ENCODE measurements around the gene CTNNAL1. TPM values are rescaled to one million over a fixed set of nuclear protein-coding genes. Genes with fewer than 3 reads are reported as not detected.
A peak's percentile ranks its signal among the peaks of the same experiment; 100 is the strongest.

The CTNNAL1 gene
- total and polyA plus RNA-seq, 4 donors: 20.6 to 53.9 (median 37.0) TPM

DNA sequence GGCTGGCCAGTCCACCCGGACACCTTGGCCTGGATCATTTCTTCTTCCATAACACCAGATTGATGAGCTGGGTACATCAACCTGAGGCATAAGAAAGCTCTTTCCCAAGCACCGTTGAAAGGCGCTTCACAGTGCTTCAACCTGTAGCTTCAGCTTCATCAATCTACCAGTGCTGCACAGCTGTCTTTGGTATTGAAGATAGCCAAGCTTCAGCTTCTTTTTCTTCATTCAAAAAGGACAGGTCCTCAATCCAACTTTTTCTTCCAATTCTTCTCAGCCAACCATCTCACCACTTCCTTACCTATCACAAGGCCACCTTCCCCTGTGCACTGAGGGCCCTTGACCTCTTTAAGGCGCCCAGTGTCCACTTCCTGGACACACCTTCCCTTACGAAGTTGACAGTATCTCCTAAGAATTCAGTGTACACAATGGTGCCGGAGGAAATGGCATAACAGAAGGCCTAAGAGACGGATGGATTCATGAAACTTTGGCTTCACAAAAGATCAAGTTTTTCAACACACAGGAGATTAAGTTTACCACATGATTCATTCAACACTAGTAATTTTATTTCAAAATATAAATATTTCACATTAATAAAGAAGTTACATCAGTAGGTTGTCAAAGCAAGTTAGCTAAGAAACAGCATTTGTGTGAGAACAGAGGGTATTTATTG, 1.4 kb upstream of the CTNNAL1 start:
- Histone ChIP-seq H3K9me3 (ENCODE audit: control insufficient read depth in 4 of 4, insufficient read depth in 3 of 4, low read length in 3 of 4) (no peaks in the 10 kb centered on the region), H3K9ac (ENCODE audit: insufficient read depth in 1 of 2, low read length in 2 of 2) (no peak overlapping the region), H3K4me1 (ENCODE audit: control insufficient read depth in 5 of 5, insufficient read depth in 5 of 5, low read length in 5 of 5) (peaks cover 0 to 34% (median 12%) of the 10 kb centered on the region in 5 donors), H3K27ac (ENCODE audit: low read depth in 1 of 2, low read length in 1 of 2) (peak overlapping the region in 1 of 2 donors; percentile 74), H3K4me3 (no peak overlapping the region), H3K27me3 (ENCODE audit: control insufficient read depth in 3 of 3, insufficient read depth in 3 of 3, low read length in 2 of 3) (no peaks in the 10 kb centered on the region), H3K36me3 (ENCODE audit: control insufficient read depth in 4 of 4, insufficient read depth in 4 of 4, low read length in 4 of 4) (peaks cover 0 to 14% (median 3%) of the 10 kb centered on the region in 4 donors)
- ATAC-seq (ENCODE audit: insufficient read depth, low FRiP score) (no peak), DNase-seq (no peak)
- WGBS, 2 donors: 57 to 65% methylated on average over 7 of the region's 7 CpGs
- TF ChIP-seq CTCF (IDR thresholded peaks at IDR 0.05; ENCODE audit: control extremely low read depth, extremely low read depth): no peak

DNA sequence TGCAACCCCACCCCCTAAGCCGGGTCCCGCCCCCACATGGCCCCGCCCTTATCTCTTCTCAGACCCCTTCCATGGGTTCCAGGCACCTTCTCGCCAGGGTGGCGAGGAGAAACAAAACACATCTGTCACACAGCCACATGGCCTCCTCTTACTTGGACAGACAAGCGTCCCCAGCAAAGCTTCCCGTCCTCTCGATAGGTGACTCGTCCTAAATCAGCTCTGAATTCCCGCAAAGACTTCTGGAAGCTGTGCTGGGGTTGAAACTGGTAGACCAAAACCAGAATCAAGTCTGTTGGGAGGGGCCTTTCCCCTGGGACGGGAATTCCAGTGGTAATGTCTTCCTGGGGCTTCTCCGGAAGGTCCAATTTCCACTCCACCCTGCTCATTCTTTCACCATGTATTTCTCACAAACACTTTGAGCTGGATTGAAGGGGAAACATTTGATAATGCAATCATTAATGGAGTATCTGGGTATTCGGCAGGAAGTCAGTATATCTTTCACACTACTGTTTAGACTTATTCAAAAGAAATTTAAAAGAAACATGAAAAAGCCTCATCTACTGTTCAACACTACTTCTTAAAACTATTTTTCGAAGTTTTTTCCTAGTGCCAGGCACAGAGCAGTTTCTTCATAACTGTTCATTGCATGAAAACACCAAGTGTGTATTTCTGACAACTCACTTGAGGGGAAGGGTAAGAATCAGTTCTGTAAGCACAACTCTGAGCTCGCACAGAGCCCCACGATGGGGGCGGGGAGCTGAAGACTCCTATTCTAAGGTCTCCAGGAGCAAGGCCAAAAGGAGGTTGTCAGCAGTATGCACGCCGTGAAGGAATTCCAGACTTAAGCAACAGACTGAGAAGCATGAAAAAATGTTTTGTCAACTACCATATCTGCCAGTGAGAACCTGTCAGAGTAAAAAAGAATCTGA, 644 bp upstream of the CTNNAL1 start:
- ATAC-seq (ENCODE audit: insufficient read depth, low FRiP score): peak; percentile 1
- WGBS, 2 donors: 16 to 27% methylated on average over 19 of the region's 19 CpGs
- peak overlapping the region in 1 of 2 donors; percentile 79 for H3K9ac ChIP-seq (ENCODE audit: insufficient read depth in 1 of 2, low read length in 2 of 2)

More for the DNA sequence above, 644 bp upstream of the CTNNAL1 start:
- H3K9me3 ChIP-seq (ENCODE audit: control insufficient read depth in 4 of 4, insufficient read depth in 3 of 4, low read length in 3 of 4): no peaks in the 10 kb centered on the region
- no peaks in the 10 kb centered on the region for H3K27me3 ChIP-seq (ENCODE audit: control insufficient read depth in 3 of 3, insufficient read depth in 3 of 3, low read length in 2 of 3)
- TF ChIP-seq CTCF (IDR thresholded peaks at IDR 0.05; ENCODE audit: control extremely low read depth, extremely low read depth): no peak
- DNase-seq: peak; percentile 42 to 75 (median 74)
- H3K4me1 ChIP-seq (ENCODE audit: control insufficient read depth in 5 of 5, insufficient read depth in 5 of 5, low read length in 5 of 5): peaks cover 0 to 34% (median 12%) of the 10 kb centered on the region in 5 donors
- peak overlapping the region; percentile 87 to 91 for H3K27ac ChIP-seq (ENCODE audit: low read depth in 1 of 2, low read length in 1 of 2)
- H3K36me3 ChIP-seq (ENCODE audit: control insufficient read depth in 4 of 4, insufficient read depth in 4 of 4, low read length in 4 of 4): peaks cover 0 to 7% (median 3%) of the 10 kb centered on the region in 4 donors
- H3K4me3 ChIP-seq: peak overlapping the region; percentile 14
